ENCODE results near the gene RALGAPA1.

- TF ChIP-seq CTCF (IDR thresholded peaks at IDR 0.05) (no peak), POLR2A (IDR thresholded peaks at IDR 0.05) (no peak), EP300 (IDR thresholded peaks at IDR 0.05) (no peak)
These were observed 237.5 kb downstream of the RALGAPA1 start for GRCh38 chr14:35571598-35571997.
